C4-2B (cell line): ENCODE results near the gene SEMA5B.

Source experiments
- CTCF ChIP-seq: fragments of 450-650 bp; conservative IDR thresholded peaks from 2 replicates; pipeline ENCODE4 v1.5.1; 2017; ENCODE audit warnings: mild to moderate bottlenecking
- ZFX ChIP-seq: fragments of 450-650 bp; IDR thresholded peaks from 2 replicates; pipeline ENCODE4 v1.6.1; 2017

DNA sequence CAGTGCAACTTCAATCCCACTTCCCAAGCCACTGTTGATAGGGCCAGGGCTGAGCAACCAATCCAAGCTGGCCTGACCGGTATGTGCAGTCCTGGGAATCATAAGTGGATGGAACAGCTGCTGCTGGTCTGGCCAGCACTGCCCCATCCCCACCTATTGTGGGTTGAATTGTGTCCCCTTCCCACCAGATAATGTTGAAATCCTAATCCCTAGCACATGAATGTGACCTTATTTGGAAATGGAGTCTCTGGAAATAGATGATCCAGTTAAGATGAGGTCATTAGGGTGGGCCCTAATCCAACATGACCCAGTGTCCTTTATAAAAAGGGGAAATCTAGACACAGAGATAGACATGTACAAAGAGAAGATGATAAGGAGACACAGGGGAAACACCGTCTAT is 25.5 kb upstream of the SEMA5B start:
- TF ChIP-seq CTCF (no peak), ZFX (no peak)
